HepG2 (cell line): ENCODE measurements around the gene SRD5A1. TPM values are rescaled to one million over a fixed set of nuclear protein-coding genes. Genes with fewer than 3 reads are reported as not detected.
A peak's percentile ranks its signal among the peaks of the same experiment; 100 is the strongest.

Experiments
- GABPB1 ChIP-seq: IDR thresholded peaks from 2 replicates; pipeline ENCODE4 v1.6.1; 2016; ENCODE audit warnings: mild to moderate bottlenecking, missing genetic modification reagents, moderate library complexity, missing compliant biosample characterization
- NFAT5 ChIP-seq: sonication (generic); formaldehyde crosslinking; IDR thresholded peaks from 2 replicates; pipeline ENCODE4 v1.4.0; 2020; ENCODE audit warnings: missing genetic modification reagents
- RAD21 ChIP-seq: fragments of 450-650 bp; formaldehyde crosslinking; IDR thresholded peaks from 2 replicates; pipeline ENCODE4 v1.5.0; 2020; ENCODE audit warnings: mild to moderate bottlenecking
- SIN3B ChIP-seq: fragments of 150-350 bp; IDR thresholded peaks from 2 replicates; pipeline ENCODE4 v1.6.1; 2014; ENCODE audit warnings: low read length
- STAT6 ChIP-seq: sonication (generic); formaldehyde crosslinking; IDR thresholded peaks from 2 replicates; pipeline ENCODE4 v1.4.0; 2020; ENCODE audit warnings: missing genetic modification reagents, mild to moderate bottlenecking, borderline replicate concordance
- TRIM22 ChIP-seq: fragments of 450-650 bp; IDR thresholded peaks from 2 replicates; pipeline ENCODE4 v1.6.1; 2017
- ZBED4 ChIP-seq: sonication (generic); formaldehyde crosslinking; IDR thresholded peaks from 2 replicates; pipeline ENCODE4 v1.4.0; 2020; ENCODE audit warnings: missing genetic modification reagents, borderline replicate concordance
- ZBTB14 ChIP-seq: sonication (generic); formaldehyde crosslinking; IDR thresholded peaks from 2 replicates; pipeline ENCODE4 v1.4.0; 2020; ENCODE audit warnings: missing genetic modification reagents
- ZFP41 ChIP-seq: sonication (generic); formaldehyde crosslinking; IDR thresholded peaks from 2 replicates; pipeline ENCODE4 v1.4.0; 2020; ENCODE audit warnings: mild to moderate bottlenecking, missing genetic modification reagents, borderline replicate concordance
- ZNF121 ChIP-seq: sonication (generic); formaldehyde crosslinking; IDR thresholded peaks from 2 replicates; pipeline ENCODE4 v1.5.0; 2020; ENCODE audit warnings: mild to moderate bottlenecking, missing genetic modification reagents
- ZNF329 ChIP-seq: sonication (generic); formaldehyde crosslinking; IDR thresholded peaks from 2 replicates; pipeline ENCODE4 v1.9.0; 2021; ENCODE audit warnings: low read depth, mild to moderate bottlenecking, missing genetic modification reagents
- ZNF552 ChIP-seq: sonication (generic); formaldehyde crosslinking; IDR thresholded peaks from 2 replicates; pipeline ENCODE4 v1.9.0; 2022; ENCODE audit warnings: missing genetic modification reagents, mild to moderate bottlenecking, borderline replicate concordance
- ZNF598 ChIP-seq: sonication (generic); formaldehyde crosslinking; IDR thresholded peaks from 2 replicates; pipeline ENCODE4 v1.5.1; 2020; ENCODE audit warnings: mild to moderate bottlenecking, missing genetic modification reagents, borderline replicate concordance
- ZSCAN9 ChIP-seq: IDR thresholded peaks from 2 replicates; pipeline ENCODE4 v1.6.1; 2016; ENCODE audit warnings: borderline replicate concordance
- polyA plus RNA-seq, 8 experiments: library from polyadenylated mRNA; depleted of rRNA in 3 of 8; stranded (reverse) in 7 of 8; unstranded in 1 of 8; fragments of >200 nt; fragmentation: Illumina TruSeq in 4 of 8; extraction: Trizol in 4 of 8; gene quantifications; 2 replicates each; pipeline versions ENCODE4 v1.2.1 to v1.2.3, GENCODE V29; 2011 to 2016; ENCODE audit warnings: low read depth in 4 of 8, missing spikeins in 1 of 8, mixed read lengths in 1 of 8; ENCODE audit not compliant: insufficient read depth in 1 of 8
- total RNA-seq, 5 experiments: library from RNA; depleted of rRNA; stranded (reverse); fragments of >200 nt; fragmentation: Illumina TruSeq; extraction: Trizol; gene quantifications; 2 replicates each; pipeline ENCODE4 v1.2.3, GENCODE V29; 2016; ENCODE audit warnings: low read depth in 1 of 5

SRD5A1 gene
- total and polyA plus RNA-seq, 2 of the 13 experiments (the other 11 are each of a cell fraction or from before 2014, with no cell fraction given): 6.1 to 9.9 TPM

GRCh38 chr5:6712577-6713273 lies 79.5 kb downstream of the SRD5A1 start (continued):
- peak; percentile 86 for TF ChIP-seq NFAT5 (CRISPR knock-in tag)
- peak; percentile 86 for TF ChIP-seq ZNF598 (CRISPR knock-in tag)
- TF ChIP-seq GABPB1 (CRISPR knock-in tag): peak; percentile 74
- TF ChIP-seq RAD21 (CRISPR knock-in tag): peak; percentile 69
- TF ChIP-seq ZNF552 (CRISPR knock-in tag): peak; percentile 92
- peak; percentile 69; the same call in 1 of the 2 replicates for TF ChIP-seq ZFP41 (CRISPR knock-in tag)
- TF ChIP-seq ZSCAN9 (CRISPR knock-in tag): no peak
- peak; percentile 23; the same call in 1 of the 2 replicates for TF ChIP-seq ZBTB14 (CRISPR knock-in tag)
- TF ChIP-seq SIN3B: no peak
- TF ChIP-seq STAT6 (CRISPR knock-in tag): no peak
- peak; percentile 89 for TF ChIP-seq ZNF329 (CRISPR knock-in tag)
- no peak for TF ChIP-seq TRIM22
- peak; percentile 59; the same call in 1 of the 2 replicates for TF ChIP-seq ZBED4
- TF ChIP-seq ZNF121 (CRISPR knock-in tag): peak; percentile 92
